Stimulated activated CD8-positive, alpha-beta memory T cell treated with anti-CD3 and anti-CD28 coated beads, Interleukin-2, amount 100 ng/mL, for 1 hour (primary cell): ENCODE measurements around the gene PDE4DIP.
"Not testable (repeated sequence)": the region's sequence is repeated elsewhere in the genome, so short reads cannot be mapped to it uniquely, and the experiment has no call there.

Source experiments
- DNase-seq, 2 donors: peaks; one replicate each; pipeline ENCODE4 v3.0.0-alpha.2; 2020; ENCODE audit warnings: low read depth in 2 of 2

Gene PDE4DIP

DNA sequence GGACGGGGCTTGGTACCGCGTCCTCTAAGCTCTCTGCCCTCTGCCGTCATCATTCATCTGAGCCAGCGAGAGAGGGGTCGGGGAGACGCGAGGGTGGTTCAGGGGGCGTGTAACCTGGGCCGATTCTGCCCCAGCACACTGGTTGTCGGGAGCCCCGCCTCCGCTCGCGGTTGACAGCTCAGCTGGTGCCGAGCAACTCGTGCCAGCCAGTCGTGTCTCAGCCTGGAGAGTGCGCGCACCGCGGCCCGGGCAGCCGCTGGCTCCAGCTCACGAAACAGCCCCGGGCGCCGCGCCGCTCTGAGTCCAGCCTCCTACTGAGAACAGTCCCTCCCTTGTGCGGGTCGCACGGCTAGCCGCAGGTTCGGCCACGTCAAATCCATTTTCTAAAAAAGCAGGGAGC lies at the start of gene PDE4DIP:
Gene PDE4DIP (plus strand): TSS at position 209 of the 400 bp plus-strand sequence. CDS start 347 bp downstream, outside the sequence.
- DNase-seq, result peak in 1 of 2 donors; percentile 16

DNA sequence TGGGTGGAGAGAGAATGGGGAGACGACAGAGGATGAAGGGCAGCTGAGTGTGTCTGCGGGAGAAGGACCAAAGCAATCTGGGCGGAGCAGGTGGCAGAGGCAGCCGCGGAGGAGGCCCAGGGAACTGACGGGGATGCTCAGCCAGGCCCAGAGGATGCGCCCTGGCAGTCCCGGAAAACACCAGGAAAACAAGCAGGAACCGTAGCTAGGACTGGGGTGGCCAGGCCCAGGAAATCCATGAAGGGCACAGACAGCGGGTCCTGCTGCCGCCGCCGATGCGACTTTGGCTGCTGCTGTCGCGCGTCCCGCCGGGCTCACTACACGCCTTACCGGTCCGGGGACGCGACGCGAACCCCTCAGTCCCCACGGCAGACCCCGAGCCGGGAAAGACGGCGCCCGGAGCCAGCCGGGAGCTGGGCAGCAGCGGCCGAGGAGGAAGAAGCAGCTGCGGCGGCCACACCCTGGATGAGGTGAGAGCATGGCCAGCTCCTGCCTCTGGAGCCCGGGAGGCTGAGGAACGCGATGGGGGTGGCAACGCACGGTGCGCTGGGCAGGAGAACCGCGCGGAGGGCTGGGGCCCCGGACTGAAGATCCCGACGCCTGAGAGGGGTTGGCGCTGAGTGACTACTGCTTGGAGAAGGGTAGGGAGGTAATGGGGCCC lies 35.8 kb upstream of the PDE4DIP start:
- not testable (repeated sequence) for DNase-seq

DNA sequence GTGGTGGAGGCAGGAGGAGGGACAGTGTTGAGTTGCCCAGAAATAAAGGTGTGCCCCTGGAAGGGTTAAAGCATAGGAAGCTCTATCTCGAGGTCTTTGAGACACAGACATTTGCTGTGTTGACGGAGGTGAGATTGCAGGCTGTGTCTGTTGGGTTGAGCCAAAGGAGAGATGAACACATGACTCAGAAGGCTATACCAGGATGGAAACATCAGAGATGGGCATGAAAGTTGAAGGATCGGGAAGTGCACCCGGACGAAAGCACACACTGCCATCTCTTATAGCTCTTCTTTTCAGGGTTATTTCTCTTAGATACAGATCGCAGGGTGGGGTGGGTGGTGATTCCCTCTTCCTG lies 35.3 kb upstream of the PDE4DIP start:
- DNase-seq, result not testable (repeated sequence)

DNA sequence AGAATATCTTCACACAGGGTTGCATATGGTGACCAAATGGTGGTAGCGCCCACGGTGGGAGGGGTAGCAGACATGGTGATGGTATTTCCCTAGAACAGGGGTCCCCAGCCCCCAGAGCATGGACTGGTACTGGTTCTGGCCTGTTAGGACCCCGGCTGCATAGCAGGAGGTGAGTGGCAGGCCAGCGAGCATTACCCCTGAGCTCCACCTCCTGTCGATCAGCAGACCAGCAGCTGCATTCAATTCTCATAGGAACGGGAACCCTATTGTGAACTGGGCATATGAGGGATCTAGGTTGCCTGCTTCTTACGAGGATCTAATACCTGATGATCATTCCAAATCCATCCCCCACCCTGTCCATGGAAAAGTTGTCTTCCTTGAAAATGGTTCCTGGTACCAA lies 22.0 kb upstream of the PDE4DIP start:
- not testable (repeated sequence) for DNase-seq

DNA sequence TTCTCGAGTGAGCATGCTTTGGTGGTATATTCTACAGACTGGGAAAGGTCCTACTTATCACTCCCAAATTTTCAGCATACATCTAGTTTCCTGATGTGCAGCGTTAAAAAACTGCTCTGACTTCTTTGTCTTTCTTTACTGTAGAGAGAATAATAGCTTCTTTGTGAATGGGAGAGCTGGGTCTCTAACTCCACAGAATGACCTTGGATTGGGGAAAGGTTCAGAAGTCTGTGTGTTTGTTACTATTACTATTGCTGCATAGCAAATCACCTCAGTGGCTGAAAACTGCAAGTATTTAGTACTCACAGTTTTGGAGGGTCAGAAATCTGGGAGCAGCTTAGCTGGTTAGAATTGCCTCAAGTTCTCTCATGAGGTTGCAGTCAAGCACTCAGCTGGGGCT lies 20.4 kb upstream of the PDE4DIP start:
- not testable (repeated sequence) for DNase-seq

DNA sequence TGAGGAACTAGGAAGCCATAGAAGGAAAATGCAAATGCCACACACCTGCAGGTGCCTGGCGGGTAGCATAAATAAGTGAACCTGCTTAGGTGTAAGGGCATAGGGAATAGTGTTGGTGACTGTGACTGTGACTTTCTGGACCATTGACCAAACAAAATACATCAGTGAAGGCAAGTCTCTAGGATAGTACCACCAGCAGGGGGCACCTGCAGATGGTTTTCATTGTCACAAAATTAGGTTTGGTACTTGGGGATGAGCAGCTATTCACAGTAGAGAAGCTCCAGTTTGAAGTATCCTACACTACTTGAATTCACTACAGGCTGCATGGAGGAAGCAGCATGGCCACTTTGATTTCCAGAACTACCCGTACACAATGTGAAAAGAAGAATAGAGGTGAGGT lies 19.2 kb upstream of the PDE4DIP start:
- DNase-seq, result not testable (repeated sequence)

DNA sequence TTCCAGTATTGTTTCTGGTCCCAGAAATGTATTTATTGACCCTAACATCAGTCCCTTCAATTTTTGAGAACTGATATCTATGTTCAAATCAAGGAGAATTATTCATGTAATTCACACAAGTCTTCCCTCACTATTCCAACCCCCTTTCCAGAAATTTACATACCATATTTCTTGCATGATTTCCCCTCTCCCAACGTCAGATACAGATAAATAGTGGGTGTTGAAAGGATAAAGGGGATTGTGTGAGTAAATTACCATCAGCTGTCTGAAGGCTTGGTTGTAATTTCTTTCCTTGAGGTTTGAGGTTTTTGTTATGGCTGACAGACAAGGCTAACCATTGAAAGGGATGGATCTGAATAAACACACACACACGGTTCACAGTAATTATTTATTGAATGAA lies 15.7 kb upstream of the PDE4DIP start:
- DNase-seq, result not testable (repeated sequence)

DNA sequence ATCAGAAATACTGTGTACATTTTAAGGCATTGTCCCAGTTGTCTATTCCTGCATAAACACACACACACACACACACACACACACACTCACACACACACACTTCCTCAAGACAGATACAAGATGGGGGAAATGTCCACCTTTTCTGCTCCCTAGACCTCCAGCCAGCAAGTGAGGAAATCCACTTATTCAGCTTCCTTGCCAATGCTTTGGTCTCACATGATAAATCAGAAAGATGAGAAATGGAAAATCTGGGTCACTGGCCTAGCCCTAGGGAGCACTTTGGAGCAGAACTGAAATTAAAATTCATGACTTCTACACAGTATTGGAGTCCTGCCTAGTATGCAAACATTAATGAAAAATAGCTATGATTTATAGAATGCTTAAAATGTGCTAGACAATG lies 15.3 kb upstream of the PDE4DIP start:
- not testable (repeated sequence) for DNase-seq

DNA sequence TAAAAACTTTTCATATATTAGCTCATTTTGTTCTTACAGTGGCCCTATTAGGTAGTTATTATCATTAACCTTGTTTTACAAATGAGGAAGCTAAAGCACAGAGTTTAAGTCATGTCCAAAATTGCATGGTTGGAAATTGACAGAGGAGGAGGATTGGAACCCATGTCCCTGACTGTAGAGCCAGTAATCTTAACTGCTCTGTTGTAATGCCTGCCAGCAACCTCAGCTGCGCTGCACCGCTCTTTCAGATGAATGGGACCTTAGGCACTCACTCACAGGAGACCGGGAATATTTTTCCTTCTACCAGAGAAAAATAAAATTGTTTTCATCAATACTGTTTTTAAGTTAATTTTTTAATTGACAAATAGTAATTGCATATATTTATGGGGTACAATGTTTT lies 14.9 kb upstream of the PDE4DIP start:
- not testable (repeated sequence) for DNase-seq

DNA sequence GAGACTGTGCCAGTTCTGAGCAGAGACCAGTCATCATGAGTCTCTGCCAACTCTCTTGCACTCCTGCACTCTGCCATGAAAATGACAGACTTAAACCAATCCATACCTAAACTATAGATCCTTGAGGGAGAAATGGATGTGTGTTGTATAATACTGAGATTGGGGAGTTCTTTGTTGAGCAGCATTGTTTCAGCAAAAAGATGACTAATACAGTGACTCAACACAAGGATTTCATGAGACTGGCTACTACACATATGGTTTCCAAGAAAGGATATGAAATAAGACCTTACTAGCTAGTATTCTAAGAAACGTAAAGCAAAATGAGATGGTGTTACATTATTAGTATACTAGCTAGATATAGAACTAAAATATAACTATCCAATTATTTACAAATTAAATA lies 3.0 kb upstream of the PDE4DIP start:
- not testable (repeated sequence) for DNase-seq

DNA sequence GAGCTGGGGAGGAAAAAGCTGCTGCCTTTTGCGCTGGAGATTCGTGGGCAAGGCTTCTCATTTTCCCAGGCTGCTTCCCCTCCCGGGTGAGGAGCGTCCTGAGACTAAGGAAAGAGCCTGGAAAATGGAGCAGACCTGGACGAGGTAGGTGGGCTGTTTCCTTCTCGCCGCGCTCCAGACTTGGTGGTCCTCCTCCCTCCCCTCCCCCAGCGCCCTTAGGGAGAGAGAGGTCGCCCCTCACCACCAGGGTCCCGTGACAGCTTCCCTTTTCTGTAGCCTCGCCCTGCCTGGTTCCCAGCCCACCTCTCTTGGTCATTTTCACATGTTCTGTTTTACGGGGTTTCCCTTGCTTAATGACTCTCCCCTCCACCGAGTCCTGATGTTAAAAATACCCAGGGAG lies 423 bp downstream of the PDE4DIP start:
- not testable (repeated sequence) for DNase-seq

DNA sequence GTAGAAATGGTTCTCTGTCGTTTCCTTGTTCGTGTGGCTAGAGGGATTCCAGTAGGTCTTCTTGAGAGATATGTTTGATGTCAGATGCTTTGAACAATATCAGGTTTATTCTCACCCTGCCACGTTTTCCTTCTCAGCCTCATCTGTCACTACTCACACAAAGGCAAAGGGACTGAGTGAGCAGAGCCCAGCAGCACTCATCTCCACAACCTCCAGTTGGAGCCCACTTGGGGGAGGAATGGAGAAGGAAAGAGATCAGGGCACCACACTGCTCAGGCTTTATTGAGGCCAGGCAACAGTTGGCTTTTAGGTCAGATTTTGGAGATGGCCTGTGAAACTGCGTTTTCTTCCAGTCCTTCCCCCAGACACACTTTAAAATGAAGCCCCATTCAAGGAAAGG lies 840 bp downstream of the PDE4DIP start:
- not testable (repeated sequence) for DNase-seq

DNA sequence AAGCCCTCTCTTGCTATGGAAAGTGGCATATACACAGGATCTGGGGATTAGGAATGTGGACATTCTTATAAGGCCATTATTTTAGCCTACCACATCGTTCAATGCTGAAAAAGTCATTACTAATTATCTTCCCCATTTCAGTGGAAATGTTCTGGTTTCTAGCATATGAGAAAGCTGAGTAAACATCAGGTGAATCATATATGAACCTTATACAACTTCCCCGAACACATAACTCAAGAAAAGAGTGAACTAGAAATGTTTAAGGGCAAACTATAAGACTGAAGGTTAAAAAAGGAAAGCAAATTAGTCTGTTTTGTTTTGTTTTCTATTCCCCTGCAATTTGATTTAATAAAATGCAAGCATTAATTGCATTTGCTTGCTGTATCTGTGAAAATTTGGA lies 6.1 kb downstream of the PDE4DIP start:
- DNase-seq, result not testable (repeated sequence)

DNA sequence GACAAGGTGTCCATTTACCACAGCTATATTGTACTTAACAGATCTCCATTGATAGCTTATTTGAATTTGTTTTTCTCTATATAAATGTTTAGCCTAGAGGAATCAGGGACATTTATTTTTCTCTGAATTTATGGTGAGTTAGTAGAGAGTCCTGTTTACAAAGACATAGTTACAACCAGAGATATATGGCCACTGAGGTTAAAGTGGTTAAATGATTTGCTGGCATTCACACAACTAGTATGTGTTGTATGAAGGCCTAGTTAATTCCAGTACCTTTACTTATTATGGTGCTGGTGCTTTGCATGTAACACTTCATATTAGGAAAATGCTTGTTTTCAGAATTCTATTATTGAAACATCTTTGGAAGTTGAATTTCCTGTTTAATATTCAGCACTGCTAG lies 6.6 kb downstream of the PDE4DIP start:
- DNase-seq, result not testable (repeated sequence)

DNA sequence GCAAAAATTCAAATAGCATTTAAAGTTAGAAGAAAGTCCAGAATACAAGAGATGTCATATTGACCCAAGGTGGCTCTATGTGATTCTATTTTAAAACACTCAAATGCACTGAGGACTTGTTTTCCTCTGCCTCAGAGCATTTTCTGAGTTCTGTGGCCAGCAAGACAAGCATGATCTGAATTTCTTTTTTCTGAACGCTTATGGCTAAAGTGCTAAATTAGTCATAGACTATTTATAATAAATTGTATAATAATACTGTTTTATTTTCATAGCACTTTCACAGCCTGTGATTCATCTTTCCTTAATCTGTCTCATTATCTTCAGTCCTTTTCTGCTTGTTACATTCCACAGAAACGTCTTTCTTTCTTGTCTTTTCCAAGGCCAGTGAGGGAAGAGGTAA lies 7.5 kb downstream of the PDE4DIP start:
- DNase-seq, result not testable (repeated sequence)

DNA sequence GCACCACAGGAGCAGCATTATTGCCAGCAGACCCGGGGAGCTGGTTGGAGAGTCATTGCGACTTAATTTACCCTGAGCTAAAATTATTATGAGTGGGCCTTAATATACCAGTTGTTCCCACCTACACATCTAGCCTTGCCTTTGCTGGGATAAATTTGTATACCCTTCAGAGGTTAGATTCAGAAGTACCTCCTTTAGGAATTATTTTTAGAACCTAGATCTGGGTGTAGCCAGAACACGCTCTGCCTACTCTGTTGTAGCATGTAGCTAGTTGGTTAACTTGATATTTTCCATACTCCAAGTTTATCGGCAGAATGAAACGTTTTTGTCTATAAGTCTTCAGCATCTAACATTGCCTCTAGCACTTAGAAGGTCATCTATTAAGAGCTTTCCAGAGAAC lies 9.1 kb downstream of the PDE4DIP start:
- not testable (repeated sequence) for DNase-seq

DNA sequence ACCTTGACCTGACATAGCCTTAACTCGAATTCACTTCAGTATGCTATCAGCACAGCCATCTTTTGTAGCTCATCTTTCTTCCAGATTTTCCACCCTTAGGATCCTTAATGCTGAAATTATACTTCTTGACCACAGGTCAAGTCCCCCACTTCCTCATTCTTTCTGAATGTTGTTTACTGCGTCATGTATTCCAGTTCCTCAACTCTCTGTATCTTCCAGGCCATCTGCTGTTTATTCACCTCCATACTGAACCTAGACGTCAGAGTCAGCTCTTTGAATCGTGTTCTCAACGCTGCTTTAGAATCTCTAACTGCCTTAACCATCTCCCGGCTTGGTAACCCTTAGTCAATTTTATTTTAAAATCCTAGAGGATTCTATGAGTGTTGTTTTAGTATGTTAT lies 9.8 kb downstream of the PDE4DIP start:
- not testable (repeated sequence) for DNase-seq

DNA sequence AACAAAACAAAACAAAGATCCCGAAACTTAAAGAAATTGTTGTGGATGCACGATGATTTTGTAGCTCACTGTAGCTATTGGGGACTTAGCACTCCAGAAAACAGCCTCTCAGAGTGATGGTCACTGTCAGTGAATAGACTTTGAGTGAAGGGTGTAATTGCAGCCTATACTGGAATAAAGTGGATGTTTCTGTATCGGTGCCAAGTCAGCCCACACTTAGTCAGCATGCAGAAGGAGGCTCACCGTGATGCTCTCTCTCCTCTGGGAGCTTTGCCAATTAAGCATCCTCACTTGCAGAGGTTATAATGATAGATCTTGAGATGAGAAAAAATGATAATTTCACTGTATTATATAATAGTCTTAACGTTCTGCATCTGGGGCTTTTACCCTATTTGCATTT lies 11.1 kb downstream of the PDE4DIP start:
- DNase-seq, result not testable (repeated sequence)

DNA sequence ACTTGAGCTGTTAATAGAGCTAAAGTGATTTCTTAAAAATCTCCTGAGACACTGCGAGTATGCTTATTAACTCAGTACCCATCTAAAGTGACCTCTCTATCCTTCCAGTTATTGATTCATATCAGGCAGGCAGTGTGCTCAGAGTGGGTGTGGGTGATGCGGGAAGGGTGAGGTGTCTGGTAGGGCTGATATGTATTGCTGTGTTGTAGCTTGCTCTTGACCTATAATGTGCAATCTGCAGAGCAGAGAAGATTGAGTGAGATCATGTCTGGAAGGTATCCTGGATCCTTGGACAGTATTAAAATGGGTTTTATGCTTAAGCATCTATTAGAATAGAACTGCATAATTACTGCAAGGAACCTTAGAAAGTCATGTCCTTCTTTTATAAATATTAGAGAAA lies 15.8 kb downstream of the PDE4DIP start:
- DNase-seq, result not testable (repeated sequence)

DNA sequence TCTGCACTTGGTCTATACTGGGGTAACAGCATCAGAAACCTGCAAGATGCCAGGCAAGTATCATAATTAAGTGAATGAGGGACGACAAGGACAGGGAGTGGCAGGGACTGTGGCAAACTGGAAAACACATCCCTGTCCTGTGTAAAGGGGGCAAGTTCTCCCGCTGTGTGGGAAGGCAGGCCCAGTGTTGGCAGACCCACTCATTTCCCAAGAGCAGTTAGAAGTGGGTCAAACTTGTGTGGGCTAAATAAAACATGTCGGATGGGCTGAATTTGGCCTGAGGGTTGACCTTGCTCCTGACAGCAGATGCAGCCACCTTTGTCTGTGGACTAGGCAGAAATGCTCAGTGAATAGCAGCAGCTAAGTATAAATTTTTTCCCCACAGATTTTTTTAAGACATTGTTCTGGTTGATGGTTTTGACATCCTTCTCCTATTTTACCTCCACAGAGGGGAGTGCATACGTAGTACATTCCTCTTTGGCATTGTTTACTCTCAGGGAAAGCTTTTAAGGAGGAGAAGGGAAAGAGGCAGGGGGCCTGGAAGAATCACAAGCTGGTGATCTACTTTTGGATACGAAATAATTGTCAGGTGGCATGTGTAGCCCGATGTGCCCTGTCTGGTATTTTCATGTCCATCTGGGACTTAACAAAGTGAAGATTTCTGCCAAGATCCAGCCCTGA lies 16.5 kb downstream of the PDE4DIP start:
- not testable (repeated sequence) for DNase-seq

DNA sequence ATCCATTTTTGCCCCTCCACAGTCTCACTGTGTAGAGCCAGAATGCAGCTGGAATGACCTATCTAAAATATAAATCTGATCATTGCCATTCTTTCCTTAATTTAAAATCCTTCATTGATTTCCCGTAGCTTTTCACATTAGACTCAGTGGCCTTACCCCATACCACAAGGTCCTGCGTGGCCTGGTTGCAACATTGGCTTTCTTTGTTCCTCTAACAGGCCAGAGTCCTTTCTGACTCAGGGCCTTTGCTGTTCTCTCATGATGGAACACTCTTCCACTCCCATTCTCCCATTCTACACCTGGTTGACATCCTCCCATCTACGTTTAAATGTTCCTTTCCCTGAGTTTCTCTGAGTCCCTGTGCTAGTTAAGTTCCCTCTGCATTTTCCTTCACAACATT lies 18.4 kb downstream of the PDE4DIP start:
- not testable (repeated sequence) for DNase-seq

DNA sequence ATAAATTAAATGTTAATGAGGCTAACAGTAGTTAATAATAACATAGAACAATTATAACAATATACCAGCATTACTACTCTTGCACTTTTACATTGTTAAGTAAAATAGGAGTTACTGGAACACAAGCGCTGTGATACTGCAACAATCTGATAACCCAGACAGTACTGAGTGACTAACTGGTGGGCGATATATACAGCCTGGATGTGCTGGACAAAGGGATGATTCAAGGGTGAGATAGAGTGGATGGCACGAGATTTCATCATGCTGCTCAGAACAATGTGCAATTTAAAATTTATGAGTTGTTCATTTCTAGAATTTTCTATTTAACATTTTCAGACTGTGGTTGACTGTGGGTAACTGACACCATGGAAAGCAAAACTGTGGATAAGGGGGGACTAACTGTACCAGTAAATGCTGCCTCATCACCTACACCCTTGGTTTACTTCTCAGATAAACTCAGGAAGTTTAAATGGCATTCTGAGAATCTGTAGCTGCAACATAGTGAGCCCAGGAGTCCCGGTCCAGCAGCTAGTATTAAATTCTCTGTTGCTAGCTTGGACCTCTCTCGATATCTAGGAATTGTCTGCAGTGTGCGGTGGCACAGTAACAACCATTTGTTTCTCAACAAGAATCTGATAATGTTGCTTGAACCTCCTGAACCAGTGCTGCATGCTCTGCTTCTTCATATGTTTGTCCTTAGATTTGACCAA lies 24.9 kb downstream of the PDE4DIP start:
- DNase-seq, result not testable (repeated sequence)

DNA sequence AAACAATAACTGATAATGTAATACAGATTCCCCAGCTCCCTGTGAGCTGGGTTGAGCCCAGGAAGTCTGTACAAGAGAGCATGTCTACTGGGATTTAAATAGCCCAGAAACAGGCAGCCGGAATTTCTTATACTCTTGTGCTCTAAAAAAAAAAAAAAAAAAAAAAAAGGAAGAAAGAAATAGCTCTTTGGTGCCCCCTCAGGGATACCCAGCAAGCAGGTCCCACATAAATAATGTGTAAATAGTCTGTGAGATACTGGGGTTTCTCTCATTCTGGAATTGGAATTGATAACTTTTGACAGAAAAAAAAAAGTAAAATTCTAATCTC lies 25.4 kb downstream of the PDE4DIP start:
- not testable (repeated sequence) for DNase-seq
